T-helper 2 cell treated with Interferon-gamma antibody and Interleukin-4, amounts not matched to agents 100 ng/mL and 5 ng/mL, for 36 hours (primary cell): ENCODE measurements around the gene VIT. TPM values are rescaled to one million over a fixed set of nuclear protein-coding genes. Genes with fewer than 3 reads are reported as not detected.

Experiments
- intact Hi-C: fragments of 100-400 bp; cut with micrococcal nuclease; formaldehyde crosslinking; loops from one replicate; pipeline ENCODE4 v1.15.1; 2023
- total RNA-seq: library from RNA; stranded (reverse); gene quantifications from 2 replicates; pipeline ENCODE4 v1.2.3, GENCODE V29; 2022

The VIT gene
- total RNA-seq, 1 donor from 2014 or later = not detected

DNA sequence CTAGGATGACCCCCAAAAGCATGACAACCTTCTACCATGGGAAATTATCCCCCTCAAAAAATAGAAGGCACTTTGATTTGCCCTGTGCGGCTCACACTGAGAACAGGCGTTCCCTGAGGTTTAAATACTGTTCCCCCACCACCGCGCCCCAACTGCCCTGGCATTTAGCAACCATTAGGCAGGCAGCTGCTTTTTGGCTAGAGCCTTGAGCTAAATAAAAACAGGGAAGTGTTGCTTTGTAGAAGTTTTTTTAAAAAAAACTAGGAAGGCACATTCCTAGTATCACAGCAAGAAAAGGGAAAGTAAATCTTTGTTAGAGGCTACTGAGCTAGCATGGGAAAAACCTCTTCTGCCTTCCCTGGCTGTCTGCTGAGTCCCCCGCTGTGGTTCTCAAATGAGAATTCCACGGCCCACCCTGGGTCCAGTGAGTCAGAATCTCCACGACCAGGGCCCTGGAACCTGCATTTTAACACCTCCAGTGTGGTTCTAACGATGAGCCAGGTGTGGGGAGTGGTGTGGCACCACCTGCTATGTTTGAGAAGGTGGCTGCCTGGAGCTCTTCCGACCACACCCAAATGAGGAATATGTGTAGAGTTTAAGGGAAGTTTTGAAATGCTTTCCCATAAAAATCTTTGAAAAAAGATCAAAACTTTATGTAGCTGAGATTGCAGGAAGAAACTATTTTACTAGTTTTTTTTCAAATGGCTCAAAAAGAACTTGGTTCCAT, 66.4 kb downstream of the VIT start:
- intact Hi-C loops = no loop called here

- intact Hi-C loops = no loop called here
Measured at GRCh38 chr2:36769106-36769505, 72.6 kb downstream of the VIT start.

DNA sequence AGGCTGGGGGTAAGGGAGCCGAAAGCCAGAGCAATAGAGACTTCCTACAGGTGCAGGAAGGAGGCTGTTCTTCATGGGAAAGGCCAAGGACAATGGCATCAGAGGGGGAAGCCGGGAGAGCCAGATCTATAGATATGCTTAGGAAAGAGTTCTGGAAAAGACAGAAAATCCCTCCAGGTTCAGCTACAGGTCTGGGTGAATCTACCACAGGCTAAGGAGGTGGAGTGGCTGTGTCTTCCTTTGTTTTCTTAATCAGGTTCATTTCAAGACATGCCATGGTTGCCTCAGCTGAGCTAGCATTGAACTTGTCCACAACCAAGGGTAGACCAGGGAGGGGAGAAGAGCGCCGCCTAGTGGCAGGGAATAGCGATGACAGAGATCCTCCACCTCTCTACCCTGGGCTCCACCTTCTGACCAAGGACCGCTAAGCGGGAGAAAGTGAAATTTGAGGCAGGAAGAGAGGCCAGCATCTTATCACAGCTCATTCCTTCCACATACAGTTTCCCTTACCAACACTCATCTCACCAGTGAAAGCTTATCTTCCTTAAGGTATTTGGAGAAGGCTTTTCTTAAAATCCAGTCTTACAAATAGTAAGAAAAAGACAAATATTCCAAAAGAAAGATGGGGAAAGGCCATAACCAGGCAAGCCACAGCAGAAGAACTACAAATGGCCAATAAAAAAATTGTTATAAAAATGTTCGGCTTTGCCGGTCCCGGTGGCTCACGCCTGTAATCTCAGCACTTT, 74.2 kb downstream of the VIT start:
- intact Hi-C loops = no loop called here

- intact Hi-C loops = no loop called here
Measured at GRCh38 chr2:36771671-36772070, 75.2 kb downstream of the VIT start.

DNA sequence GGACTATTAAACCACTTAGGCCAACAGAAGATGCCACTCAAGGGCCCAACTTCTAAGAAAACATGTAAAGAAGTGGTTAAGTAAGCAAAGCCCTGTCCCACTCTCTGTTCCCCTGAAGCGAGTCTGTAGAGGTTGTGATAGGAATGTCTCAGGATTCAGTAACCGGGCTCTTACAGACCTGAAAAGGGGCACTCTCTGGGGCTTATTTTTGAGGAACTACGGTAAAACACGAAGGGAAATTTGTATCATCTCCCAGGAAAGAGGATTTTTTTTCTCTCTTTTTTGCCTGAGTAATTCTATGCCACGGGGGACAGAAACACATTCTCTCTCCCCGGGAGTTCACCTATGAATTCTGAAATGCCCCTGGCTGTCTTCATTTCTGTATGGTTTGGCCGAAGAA, 77.4 kb downstream of the VIT start:
- intact Hi-C loops = no loop called here

DNA sequence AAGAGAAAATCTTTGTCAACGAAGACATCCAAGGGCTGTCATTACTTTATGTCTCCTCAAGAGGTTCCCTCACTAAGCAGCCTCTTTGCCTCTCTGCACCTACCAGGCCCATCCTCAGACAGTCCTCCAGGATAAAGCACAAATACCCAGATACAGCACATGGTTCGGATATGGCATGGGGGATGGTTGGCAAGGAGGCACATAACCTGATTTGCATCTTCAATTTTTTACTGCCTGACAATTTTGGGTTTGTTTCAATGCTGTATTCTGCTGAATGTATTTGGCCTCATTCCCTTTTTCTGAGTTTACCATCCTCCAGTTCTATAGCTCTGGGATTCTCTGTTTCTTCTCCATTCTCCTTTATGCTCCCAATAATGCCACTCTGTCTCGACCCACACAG, 78.8 kb downstream of the VIT start:
- intact Hi-C loops = no loop called here

DNA sequence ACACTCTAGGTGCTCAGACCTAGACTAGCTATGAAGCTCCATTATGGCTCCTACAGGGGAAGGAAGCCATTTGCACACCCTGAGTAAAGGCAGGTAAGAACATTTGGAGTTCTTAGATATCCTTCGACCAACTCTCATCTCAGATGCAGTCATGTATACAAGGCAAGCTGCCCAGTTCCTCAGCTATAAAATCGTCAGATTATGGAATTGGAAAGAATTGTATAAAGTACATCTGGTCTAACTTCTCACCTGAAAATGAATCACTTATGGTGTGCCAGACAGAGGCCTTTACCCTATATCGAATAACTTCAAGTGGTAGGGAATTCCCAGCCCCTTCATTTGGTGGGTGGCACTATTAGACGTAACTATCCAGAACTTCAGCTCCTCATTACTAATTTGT, 79.3 kb downstream of the VIT start:
- intact Hi-C loops = no loop called here

- intact Hi-C loops = no loop called here
Measured at GRCh38 chr2:36777272-36777671, 80.8 kb downstream of the VIT start.

GRCh38 chr2:36777788-36778187, 81.3 kb downstream of the VIT start:
- intact Hi-C loops = no loop called here

DNA sequence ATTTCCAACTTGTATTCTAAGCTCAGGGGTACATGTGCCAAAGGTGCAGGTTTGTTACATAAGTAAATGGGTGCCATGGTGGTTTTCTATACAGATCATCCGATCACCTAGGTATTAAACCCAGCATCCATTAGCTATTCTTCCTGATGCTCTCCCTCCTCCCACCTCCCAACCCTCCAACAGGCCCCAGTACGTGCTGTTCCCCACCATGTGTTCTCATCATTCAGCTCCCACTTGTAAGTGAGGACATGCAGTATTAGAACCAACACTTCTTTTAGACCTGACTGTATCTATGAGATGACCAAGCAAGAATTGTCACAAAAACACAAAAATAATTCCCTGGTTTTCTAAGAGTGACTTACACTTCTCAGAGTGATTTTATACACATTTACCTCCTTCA, 83.0 kb downstream of the VIT start:
- intact Hi-C loops = no loop called here

GRCh38 chr2:36780231-36780839, 83.8 kb downstream of the VIT start:
- intact Hi-C loops = loop anchor here (1.0 to 10.0 kb wide), 2 partner anchors 134 to 225 kb away; no protein-coding TSS in a partner anchor

GRCh38 chr2:36781907-36782720, 85.6 kb downstream of the VIT start:
- intact Hi-C loops = loop anchor here (10.0 kb wide), 1 partner anchor 133 kb away; no protein-coding TSS in a partner anchor

DNA sequence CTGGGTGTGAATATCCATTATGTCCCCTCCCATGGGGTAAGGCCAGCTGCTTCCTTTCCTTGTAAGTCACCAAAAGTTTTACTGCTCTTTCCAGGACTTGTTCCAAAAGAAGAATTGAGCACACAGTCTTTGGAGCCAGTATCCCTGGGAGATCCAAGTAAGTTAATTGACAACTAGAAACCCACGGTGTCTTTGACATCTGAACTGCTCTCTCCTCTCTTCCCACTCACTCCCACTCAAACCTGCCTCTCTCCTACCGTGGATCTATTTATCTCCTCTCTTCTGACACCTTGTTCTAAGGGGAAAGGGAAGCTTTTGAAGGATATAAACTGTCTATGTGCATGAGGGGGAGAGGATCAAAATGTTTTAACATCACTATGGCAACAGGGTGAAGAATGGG, 86.7 kb downstream of the VIT start:
- intact Hi-C loops = loop anchor here (10.0 kb wide), 1 partner anchor 132 kb away; no protein-coding TSS in a partner anchor

DNA sequence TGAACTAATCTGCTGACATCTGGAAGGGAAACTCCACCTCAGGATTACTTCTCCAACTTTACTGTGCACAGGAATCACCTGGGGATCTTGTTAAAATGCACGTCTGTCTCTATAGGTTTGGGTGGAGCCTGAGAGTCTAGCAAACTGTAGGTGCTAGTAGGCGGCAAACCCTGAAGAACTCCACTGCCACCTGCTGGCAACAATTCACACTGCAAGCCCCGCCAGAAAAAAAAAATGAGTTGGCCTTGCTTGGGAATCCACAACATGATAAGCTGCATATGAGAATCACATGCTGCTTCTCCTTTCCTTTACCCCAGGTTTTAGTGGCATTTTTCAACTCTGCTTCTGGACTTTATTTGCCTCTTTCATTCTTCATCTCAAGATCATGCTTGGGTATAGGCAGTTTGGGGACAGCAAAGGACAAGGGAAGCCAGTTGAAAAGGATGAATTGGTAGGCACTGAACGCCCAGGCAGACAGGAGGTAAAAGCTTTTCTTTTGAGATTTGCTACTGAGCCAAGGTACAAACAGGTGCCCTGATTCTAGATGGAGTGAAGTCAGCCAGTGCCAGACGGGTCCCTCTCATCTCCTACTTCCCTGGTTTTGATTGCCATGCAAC, 88.8 kb downstream of the VIT start:
- intact Hi-C loops = loop anchor here (5.0 to 10.0 kb wide), 2 partner anchors 130 to 428 kb away; partner anchors contain the start of gene CRIM1

DNA sequence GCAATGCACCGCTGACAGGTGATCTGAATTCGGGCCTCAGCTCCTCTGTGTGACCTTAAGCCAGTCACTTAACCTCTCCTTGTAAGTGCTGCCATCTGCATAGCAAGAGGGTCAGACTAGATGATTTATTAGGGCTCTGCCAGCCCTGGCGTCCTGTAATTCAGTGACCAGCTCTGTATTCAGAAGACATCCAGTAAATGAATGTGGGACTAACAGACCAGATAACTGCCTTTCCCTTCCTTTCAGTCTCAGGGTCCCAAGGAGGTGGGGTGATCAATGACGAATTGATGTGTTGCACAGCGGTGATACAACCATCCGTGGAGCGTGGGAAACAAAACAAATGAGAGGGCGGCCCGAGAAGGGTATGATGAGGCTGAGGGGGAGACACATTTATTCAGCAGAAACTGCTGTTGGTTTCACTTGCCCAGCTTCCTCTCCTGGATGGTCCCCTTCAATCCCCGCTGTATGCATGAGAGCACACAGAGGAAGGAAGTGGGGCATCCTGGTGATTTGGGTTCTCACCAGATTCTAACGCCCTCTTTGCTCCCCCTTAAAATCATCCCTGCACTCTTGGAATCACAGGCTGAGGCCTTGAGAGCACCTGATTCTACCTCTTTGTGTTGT, 92.8 kb downstream of the VIT start:
- intact Hi-C loops = loop anchor here (5.0 to 10.0 kb wide), 2 partner anchors 126 to 432 kb away; partner anchors contain the start of gene CRIM1

DNA sequence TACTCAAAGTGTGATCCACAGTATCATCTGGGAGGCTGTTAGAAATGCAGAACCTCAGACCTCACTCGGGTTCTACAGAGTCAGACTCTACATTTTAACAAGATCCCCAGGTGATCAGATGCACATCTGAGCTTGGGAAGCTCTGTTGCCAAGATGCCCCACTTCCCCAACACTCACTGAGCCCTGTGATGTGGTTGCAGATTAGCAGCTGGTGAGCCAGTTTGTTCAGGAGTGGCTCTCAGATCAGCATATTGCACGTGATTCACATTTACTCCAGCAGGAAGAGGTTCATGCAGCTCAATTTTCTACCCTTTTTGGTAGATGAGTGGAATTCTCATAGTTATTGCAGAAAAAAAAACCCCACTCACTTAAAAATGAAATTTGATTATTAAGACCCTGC, 96.4 kb downstream of the VIT start:
- intact Hi-C loops = no loop called here

- intact Hi-C loops = no loop called here
Measured at GRCh38 chr2:36797324-36798070, 101.0 kb downstream of the VIT start.

- intact Hi-C loops = no loop called here
Measured at GRCh38 chr2:36798724-36799123, 102.2 kb downstream of the VIT start.

GRCh38 chr2:36800381-36800780, 103.9 kb downstream of the VIT start:
- intact Hi-C loops = no loop called here

DNA sequence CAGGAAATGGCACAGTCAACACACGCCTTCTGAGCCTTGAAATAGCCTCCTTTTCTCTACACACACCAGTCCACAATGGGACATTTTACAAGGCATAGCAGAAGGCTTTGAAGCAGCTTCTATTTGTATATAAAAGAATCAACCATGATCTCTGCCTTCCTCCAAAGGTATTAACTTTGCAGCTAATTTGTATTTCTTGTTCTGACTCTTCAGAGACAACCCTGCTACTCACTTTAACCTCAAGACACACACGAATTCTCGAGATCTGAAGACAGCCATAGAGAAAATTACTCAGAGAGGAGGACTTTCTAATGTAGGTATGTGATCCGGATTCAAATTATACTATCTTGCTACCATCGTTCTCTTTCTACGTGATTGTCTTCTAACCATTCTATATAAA, 104.6 kb downstream of the VIT start:
- intact Hi-C loops = no loop called here
